Ishikawa (cell line): Measurements from ENCODE around the gene PAN3.

Experiments used
- CEBPB ChIP-seq: IDR thresholded peaks from 2 replicates; pipeline ENCODE4 v1.6.1; 2012
- CREB1 ChIP-seq: IDR thresholded peaks from 2 replicates; pipeline ENCODE4 v1.6.1; 2012; ENCODE audit warnings: low read depth
- EGR1 ChIP-seq: IDR thresholded peaks from 2 replicates; pipeline ENCODE4 v1.6.1; 2012
- EP300 ChIP-seq: IDR thresholded peaks from 2 replicates; pipeline ENCODE4 v1.6.1; 2012; ENCODE audit warnings: borderline replicate concordance
- FOXM1 ChIP-seq: IDR thresholded peaks from 2 replicates; pipeline ENCODE4 v1.6.1; 2012; ENCODE audit warnings: low read depth, borderline replicate concordance
- NFIC ChIP-seq: IDR thresholded peaks from 2 replicates; pipeline ENCODE4 v1.6.1; 2012
- RAD21 ChIP-seq: IDR thresholded peaks from 2 replicates; pipeline ENCODE4 v1.6.1; 2012; ENCODE audit warnings: low read depth
- TAF1 ChIP-seq: IDR thresholded peaks from 2 replicates; pipeline ENCODE4 v1.6.1; 2012; ENCODE audit warnings: low read depth, mild to moderate bottlenecking
- TCF12 ChIP-seq: IDR thresholded peaks from 2 replicates; pipeline ENCODE4 v1.6.1; 2012; ENCODE audit warnings: low read depth
- TEAD4 ChIP-seq: IDR thresholded peaks from 2 replicates; pipeline ENCODE4 v1.6.1; 2012
- YY1 ChIP-seq: IDR thresholded peaks from 2 replicates; pipeline ENCODE4 v1.6.1; 2012; ENCODE audit warnings: low read depth
- ZBTB7A ChIP-seq: IDR thresholded peaks from 2 replicates; pipeline ENCODE4 v1.6.1; 2012; ENCODE audit warnings: low read depth
- TF ChIP-seq, protein P1 (sequence below): IDR thresholded peaks from 2 replicates; pipeline ENCODE4 v1.6.1; 2012
- TF ChIP-seq, protein P2 (sequence below): IDR thresholded peaks from 2 replicates; pipeline ENCODE4 v1.6.1; 2012
- TF ChIP-seq, protein P3 (sequence below): IDR thresholded peaks from 2 replicates; pipeline ENCODE4 v1.6.1; 2012; ENCODE audit warnings: low read depth, mild to moderate bottlenecking

The PAN3 gene

DNA sequence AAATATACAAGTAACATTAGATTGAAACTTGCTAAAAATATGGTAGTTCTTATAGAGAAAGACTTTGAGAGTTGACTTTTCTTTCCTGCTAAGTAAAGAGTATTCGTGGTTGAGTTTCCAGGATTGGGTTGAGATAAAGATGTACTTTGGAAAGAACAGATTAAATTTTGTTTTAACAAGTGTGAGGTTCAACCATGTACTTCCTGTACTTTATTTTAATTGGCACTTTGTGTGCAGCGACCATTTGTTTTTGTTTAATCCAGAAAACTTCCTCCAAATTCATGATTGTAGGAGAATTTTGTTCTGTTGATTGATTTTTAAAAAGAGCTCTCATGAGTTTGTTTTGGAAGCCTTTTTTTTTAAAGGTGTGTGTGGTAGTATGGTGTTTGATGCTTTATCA is 46.9 kb downstream of the PAN3 start:
- TF ChIP-seq CEBPB, result no peak
- no peak for TF ChIP-seq FOXM1
- TF ChIP-seq EGR1, result no peak
- TF ChIP-seq, protein P1, sequence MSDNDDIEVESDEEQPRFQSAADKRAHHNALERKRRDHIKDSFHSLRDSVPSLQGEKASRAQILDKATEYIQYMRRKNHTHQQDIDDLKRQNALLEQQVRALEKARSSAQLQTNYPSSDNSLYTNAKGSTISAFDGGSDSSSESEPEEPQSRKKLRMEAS, result no peak
- TF ChIP-seq CREB1, result no peak
- TF ChIP-seq TAF1, result no peak
- TF ChIP-seq EP300, result no peak
- no peak for TF ChIP-seq RAD21
- TF ChIP-seq, protein P2, sequence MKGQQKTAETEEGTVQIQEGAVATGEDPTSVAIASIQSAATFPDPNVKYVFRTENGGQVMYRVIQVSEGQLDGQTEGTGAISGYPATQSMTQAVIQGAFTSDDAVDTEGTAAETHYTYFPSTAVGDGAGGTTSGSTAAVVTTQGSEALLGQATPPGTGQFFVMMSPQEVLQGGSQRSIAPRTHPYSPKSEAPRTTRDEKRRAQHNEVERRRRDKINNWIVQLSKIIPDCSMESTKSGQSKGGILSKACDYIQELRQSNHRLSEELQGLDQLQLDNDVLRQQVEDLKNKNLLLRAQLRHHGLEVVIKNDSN, result no peak
- TF ChIP-seq, protein P3, sequence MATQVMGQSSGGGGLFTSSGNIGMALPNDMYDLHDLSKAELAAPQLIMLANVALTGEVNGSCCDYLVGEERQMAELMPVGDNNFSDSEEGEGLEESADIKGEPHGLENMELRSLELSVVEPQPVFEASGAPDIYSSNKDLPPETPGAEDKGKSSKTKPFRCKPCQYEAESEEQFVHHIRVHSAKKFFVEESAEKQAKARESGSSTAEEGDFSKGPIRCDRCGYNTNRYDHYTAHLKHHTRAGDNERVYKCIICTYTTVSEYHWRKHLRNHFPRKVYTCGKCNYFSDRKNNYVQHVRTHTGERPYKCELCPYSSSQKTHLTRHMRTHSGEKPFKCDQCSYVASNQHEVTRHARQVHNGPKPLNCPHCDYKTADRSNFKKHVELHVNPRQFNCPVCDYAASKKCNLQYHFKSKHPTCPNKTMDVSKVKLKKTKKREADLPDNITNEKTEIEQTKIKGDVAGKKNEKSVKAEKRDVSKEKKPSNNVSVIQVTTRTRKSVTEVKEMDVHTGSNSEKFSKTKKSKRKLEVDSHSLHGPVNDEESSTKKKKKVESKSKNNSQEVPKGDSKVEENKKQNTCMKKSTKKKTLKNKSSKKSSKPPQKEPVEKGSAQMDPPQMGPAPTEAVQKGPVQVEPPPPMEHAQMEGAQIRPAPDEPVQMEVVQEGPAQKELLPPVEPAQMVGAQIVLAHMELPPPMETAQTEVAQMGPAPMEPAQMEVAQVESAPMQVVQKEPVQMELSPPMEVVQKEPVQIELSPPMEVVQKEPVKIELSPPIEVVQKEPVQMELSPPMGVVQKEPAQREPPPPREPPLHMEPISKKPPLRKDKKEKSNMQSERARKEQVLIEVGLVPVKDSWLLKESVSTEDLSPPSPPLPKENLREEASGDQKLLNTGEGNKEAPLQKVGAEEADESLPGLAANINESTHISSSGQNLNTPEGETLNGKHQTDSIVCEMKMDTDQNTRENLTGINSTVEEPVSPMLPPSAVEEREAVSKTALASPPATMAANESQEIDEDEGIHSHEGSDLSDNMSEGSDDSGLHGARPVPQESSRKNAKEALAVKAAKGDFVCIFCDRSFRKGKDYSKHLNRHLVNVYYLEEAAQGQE, result no peak
- no peak for TF ChIP-seq NFIC
- no peak for TF ChIP-seq TEAD4
- TF ChIP-seq YY1, result no peak
- TF ChIP-seq TCF12, result no peak
- TF ChIP-seq ZBTB7A, result no peak

DNA sequence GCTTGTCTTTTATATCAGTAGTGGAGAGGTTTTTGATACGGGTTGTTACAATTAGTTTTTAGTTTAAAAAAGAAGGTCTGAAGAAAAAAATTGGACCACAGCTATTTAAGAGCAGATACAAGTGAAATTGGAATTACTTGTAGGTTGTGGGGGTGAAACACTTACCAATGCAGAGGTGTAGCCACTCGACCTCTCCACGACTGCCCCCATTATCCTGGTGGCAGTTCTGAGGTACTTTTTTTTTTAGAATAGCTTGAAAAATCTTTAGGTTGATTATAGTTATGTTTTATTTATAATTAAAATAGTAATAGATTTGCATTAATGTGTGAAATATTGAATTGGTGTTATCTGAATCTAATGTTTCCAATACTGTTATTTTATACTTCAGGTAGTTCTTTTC is 60.7 kb downstream of the PAN3 start:
- no peak for TF ChIP-seq TAF1
- TF ChIP-seq TEAD4, result no peak
- no peak for TF ChIP-seq EGR1

DNA sequence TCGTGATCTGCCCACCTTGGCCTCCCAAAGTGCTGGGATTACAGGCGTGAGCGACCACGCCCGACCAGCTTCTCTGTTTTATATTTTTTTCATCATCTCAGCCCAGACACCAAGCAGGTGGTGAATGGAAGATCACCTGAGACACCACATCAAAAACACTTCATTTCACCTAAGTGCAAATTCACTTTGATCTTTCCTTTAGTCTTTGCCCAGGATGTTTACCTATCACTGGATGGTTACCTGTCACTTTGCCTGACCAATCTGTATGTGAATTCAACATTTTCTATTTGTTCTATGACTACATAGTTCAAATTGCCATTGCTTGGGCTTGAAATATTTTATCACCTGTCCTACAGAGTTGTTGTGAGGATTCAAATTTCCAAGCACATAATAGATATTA is 65.7 kb downstream of the PAN3 start:
- TF ChIP-seq, protein P2, result no peak
- TF ChIP-seq ZBTB7A, result no peak
- no peak for TF ChIP-seq FOXM1
- TF ChIP-seq YY1, result no peak
- no peak for TF ChIP-seq TEAD4
- TF ChIP-seq CREB1, result no peak
- TF ChIP-seq TCF12, result no peak
- TF ChIP-seq CEBPB, result no peak
- no peak for TF ChIP-seq EP300
- no peak for TF ChIP-seq EGR1
- no peak for TF ChIP-seq TAF1
- TF ChIP-seq, protein P1, result no peak

DNA sequence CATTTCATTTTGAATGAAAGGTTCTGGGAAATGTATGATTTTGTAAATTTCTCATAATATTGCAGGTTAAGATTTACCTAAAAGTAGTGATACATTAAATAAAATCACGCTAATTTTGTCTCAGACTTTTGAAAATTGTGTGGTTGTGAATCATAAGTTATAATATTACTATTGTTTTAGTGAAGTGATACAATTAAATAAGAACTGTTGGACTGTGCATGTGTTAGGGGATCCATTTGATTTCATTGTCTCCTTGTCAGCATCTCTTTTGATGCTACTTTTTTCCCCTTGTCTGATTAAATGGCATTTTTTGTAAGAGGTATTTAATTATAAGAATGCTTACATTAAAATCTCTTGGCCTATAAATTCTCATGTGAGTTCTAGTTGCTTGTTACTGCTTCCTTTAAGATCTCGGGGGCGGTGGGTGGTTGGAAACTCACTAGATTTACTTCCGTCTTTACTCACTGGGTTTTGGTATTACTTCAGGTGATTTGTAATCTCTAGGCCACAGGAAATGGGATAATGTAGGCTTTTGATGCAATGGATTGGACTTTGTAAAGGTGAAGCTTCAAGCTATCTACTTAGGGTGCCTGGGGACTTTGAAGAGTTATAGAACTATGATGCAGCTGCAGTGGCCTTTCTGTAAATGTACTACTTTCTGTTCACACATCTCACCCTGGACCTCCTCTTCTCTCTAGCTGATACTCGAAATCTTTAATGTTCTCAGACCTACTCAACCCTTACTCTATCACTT is 66.5 kb downstream of the PAN3 start:
- TF ChIP-seq TEAD4 (no peak), FOXM1 (no peak), EP300 (no peak), CEBPB (no peak), EGR1 (no peak), ZBTB7A (no peak), TAF1 (no peak), TCF12 (no peak), NFIC (no peak), CREB1 (no peak), RAD21 (no peak), YY1 (no peak)
- TF ChIP-seq, protein P1, result no peak
- TF ChIP-seq, protein P3, result no peak
- TF ChIP-seq, protein P2, result no peak

DNA sequence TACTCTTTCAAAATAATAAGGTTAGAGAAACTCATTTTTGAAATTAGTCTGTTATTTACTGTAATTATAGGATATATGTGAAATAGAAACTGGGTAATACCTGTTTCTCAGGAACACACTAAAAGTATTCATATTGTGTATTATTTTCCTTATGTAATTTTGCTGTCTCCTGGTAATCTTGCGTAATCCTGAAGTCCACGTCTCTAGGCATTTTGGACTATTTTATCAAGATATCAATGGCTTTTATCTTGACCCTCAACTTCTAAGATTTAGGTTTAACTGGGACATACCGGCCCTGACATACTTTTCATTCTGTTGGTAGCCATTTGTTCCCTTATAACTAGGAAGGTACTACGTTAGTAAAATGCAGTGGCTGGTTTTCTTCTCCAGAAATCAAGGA is 80.3 kb downstream of the PAN3 start:
- TF ChIP-seq CEBPB (peak; percentile 33; the same call in 1 of the 2 replicates), CREB1 (no peak)
